T-helper 22 cell (primary cell): ENCODE results near the gene PKN1.

Experiments used
- DNase-seq: peaks from one replicate; pipeline ENCODE4 v3.0.0-alpha.2; 2020; ENCODE audit warnings: low read depth

Gene PKN1

DNA sequence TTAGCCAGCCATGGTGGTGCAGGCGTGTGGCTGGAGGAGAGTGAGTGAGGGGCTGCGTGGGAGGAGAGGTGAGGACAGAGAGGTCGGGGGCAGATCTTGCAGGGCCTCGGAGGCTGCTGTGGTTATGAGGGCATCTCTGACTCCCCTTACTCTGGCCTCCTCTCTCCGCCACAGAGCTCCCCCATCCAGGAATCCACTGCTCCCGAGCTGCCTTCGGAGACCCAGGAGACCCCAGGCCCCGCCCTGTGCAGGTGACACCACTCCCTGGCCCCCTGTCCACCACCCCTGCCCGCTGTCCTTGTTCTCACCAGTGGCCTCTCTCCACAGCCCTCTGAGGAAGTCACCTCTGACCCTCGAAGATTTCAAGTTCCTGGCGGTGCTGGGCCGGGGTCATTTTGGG lies 34.3 kb downstream of the PKN1 start:
- DNase-seq = no peak

DNA sequence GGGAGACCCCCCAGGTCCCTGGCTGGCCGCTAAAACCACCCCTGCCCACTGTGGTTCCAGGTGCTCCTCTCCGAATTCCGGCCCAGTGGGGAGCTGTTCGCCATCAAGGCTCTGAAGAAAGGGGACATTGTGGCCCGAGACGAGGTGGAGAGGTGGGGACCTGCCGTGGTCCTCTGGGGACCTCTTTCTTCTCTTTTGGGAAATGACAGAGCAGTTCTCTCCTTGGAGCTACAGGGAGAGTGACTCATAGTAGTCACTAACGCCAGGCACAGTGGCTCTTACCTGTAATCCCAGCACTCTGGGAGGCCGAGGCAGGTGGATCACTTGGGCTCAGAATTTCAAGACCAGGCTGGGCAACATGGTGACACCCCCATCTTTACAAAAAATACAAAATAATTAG lies 34.7 kb downstream of the PKN1 start:
- no peak for DNase-seq

DNA sequence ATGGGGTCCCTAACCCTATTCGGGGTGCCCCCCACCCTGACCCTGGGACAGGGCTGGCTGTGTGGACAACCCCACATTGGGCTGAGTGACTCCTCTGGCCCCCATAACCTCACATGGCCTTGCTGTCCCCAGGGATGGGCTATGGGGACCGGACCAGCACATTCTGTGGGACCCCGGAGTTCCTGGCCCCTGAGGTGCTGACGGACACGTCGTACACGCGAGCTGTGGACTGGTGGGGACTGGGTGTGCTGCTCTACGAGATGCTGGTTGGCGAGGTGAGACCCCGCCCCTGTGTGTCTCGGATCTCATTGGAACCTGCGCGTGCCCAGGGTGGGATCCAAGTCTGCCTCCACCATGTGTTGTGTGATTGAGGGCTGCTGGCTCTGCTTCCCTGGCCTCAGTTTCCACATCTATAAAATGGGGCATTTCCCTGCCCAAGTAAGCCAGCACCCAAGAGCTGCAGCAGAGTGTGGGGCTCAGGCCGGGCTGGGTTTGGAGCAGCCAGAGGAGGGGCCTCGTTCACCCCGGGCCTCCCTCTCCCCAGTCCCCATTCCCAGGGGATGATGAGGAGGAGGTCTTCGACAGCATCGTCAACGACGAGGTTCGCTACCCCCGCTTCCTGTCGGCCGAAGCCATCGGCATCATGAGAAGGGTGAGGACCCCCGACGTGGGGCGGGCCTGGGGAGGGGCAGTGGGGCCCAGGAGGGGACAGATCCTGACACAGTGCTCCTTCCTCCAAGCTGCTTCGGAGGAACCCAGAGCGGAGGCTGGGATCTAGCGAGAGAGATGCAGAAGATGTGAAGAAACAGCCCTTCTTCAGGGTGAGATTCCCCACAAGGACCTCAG lies 37.1 kb downstream of the PKN1 start:
- no peak for DNase-seq

DNA sequence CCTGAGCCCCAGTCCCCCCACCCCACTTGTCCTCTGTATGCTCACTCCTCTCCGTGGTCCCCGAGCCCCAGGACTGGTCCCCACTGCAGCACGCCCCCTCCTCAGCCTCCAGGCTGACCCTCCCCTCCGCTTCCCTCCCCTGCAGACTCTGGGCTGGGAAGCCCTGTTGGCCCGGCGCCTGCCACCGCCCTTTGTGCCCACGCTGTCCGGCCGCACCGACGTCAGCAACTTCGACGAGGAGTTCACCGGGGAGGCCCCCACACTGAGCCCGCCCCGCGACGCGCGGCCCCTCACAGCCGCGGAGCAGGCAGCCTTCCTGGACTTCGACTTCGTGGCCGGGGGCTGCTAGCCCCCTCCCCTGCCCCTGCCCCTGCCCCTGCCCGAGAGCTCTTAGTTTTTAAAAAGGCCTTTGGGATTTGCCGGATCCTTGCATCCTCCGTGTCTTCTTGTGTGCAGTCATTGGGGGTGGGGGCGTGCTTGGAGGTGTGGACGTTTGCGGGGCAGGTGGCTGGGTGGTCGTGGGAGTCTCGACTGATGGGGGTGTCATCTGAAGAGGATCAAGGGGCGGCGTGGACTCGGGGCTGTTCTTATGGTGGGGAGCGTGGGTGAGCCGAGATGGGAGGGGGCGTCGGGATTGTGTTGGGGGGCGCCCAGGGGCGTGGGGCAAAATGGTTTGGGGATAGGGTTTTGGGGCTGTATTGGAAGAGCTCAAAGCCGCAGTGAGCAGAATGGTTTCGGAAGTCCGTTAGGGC lies 38.5 kb downstream of the PKN1 start:
- DNase-seq = no peak

DNA sequence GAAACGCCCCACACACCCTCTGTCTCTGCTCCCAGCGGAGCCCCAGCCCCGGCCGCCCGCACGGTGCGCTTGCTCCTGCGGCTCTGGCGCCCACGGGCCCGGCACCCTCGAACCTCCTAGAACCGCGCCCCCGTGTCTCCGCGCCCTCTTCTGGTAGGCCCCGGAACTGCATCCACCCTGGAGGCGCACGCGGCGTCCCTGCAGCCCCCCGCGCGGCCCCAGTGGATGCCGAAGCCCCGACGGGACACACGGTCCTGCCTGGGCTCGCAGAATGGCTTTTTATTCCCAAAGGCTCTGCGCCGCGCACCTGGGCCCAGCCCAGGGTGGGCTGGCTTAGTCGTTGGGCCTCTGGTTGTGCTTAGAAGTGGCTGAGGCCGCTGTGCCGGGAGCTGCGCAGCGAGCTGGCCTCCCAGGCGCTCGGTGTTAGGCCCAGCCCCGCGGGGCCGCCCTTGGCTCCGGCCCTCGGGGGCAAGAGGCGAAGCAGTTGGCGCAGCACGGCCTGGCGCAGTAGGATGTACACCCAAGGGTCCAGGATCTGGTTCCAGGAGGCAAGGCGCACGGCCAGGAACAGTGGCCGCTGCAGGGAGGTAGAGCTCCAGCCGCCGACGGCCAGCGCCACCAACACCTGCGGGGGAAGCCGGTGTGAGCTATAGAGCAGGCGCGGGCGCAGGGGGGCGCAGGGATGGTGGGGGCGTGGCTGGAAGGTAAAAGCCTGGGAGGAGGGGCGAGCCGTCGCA lies 39.3 kb downstream of the PKN1 start:
- DNase-seq = peak; percentile 48

DNA sequence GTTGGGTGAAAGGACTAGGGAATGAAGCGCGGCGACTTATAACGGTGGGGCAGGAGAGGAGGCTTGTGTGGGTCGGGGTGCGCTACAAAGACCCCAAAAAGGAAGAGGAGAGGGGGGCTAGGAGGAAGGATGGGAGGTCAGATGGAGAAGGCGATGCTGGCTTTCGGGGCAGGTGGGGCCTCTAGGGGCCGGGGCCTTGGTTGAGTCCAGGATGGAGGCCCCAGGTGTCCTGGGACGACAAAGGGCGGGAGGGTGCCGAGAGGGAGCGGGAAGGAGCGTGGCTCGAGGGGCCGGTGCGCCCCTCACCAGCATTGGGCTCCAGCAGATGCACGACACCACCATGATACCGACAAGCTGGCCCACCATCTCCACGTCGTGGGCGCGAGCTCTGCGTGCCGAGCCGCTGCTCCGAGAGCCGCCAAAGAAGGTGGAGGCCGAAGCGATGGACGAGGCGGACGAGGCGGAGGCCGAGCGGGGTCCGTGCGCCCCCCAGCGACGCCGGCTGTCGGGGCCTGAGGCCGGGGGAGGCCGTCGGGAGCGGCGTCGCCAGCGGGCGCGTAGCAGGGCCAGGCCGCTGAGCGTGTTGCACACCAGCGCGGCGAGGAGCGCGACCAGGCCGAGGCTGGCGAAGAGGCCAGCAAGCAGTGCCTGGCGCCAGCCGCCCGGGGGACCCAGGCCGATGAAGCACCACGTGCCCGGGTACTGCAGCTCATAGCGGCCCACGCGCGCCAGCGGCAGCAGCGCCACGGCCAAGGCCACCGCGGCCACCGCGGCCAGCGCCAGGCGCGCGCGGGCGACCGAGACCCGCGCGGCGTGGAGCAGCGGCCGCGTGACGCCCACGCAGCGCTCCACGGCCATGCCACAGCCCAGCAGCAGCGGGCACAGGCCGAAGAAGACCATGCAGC lies 40.2 kb downstream of the PKN1 start:
- DNase-seq = no peak

DNA sequence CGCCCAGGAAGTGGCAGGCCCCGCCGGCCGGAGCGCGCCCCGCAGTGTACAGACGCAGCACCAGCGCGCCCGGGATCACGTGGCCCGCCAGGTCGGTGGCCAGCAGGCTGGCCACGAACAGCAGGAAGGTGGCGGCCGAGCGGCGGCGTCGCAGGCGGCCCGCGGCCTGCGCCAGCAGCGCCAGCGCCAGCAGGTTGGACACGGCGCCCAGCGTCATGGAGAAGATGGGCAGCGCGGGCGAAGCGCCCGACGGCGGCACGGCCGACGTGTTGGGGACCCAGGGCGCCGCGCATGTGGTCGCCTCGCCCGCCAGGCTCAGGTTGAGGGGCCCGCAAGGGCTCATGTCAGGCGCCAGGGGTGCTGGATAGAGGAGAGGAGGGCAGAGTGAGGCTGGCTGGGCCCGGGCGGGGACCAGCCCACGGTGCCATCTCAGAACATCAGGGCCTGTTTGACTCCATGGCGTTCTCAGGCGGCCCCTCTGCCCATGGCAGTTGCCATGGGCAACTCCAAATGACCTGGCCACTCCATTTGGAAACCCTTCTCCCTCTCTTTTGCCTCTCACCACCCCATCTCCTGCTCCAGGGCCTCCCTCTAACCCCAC lies 41.0 kb downstream of the PKN1 start:
- no peak for DNase-seq

DNA sequence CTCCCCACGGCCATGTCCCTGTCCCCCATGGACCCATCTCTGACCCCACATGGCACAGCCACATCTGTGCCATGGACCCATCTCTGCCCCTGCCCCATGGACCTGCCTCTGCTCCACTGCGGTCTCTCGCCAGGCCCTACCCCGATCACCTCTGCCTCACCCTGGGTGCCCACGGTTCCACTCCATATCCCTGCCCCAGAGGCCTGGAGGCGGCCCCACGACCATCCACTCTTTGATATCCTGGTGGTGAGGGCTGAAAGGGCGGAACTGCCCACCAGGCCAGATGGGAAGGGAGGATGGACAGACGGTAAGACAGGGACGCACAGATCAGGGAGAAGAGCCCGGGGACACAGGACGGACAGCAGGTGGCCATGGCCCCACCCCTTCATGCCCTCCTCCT lies 41.7 kb downstream of the PKN1 start:
- no peak for DNase-seq

DNA sequence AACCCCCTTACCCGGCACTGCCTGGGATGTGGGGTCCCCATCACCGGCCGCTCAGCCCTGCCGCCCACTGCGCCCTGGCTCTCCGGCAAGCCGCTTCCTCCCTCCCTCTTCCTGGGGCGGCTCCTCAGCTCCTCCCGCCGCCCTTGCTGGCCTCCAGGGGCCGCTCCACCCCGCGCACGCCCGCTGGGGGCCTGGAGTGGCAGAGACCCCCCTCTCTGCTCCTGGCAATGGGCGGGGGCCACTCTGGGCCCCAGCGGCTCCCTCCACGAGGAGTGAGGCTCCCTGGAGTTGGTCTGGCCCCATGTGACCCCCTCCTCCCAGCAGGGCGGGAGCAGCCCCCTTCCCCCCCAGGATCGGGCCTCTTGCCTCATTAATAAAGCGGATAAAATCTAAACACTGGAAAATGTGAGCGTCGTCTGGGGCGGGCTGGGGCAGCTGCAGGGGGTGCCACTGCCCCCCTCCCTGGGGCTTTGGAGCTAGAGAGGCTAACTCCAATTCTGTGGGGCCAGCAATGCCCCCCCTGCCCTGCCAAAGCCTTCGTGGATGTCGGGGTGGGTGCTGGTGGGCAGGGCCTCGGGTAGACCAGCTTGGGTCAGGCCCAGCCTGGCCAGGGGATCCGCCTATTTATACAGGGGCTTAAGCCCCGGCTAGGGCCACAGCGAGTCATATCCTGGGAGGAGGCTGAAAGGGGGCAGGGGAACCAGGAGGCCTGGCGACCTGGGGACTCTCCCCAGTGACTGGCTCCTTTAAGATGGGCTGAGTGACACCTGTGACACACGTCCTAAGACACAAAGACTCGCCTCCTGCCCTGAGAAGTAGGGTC lies 42.4 kb downstream of the PKN1 start, which contains the start of gene PTGER1:
Gene PTGER1, minus strand, starts transcription at position 104 of the 823 bp plus-strand sequence. CDS start 1,034 bp downstream, outside the sequence.
- DNase-seq = no peak

DNA sequence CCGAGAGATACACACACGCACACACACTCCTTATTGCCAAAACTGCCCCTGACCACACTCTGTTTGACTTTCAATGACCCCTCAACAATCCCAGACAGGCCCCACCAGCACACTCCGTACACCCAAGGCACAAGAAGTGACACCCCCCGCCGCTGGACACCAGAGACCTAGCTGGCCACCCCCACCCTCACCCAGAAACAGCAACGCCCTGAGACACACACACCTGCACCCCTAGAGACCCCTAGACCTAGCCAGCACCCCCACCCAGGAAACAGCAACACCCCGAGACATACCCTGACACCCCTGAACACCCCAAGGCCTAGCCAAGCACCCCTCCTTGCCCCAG lies 43.2 kb downstream of the PKN1 start:
- no peak for DNase-seq

DNA sequence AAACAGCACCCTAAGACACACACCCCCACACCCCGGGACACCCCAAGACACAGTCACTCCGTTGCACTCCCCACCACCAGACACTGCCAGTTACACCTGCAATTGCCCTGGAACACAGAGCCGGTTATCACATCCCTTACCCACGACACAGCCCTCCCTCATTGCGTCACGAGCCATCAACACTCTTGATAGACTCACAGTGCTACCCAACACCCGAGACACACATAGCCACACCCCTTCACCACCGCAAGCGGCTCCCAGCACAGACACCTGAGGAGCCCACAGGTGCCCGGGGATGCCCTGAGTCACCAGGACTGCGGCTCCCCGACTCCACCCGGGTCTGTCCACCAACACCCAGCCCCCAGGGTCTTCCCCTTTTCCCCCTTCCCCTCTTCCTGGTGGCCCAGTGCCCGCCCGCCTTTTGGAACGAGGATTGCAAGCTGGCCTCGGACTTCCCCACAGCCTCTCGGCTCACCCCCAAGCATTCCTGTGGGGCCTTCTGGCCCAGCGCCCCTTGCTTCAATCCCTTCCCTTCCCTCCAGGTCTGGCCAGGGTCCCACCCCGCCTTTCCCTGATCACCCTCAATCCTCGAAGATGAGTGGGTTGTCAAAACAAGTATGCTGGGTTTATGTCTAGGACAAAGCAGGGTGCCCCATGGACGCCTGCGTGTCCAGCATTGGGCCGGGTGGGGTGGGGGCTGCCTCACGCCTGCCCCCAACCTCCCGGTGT lies 43.7 kb downstream of the PKN1 start:
- DNase-seq = no peak

DNA sequence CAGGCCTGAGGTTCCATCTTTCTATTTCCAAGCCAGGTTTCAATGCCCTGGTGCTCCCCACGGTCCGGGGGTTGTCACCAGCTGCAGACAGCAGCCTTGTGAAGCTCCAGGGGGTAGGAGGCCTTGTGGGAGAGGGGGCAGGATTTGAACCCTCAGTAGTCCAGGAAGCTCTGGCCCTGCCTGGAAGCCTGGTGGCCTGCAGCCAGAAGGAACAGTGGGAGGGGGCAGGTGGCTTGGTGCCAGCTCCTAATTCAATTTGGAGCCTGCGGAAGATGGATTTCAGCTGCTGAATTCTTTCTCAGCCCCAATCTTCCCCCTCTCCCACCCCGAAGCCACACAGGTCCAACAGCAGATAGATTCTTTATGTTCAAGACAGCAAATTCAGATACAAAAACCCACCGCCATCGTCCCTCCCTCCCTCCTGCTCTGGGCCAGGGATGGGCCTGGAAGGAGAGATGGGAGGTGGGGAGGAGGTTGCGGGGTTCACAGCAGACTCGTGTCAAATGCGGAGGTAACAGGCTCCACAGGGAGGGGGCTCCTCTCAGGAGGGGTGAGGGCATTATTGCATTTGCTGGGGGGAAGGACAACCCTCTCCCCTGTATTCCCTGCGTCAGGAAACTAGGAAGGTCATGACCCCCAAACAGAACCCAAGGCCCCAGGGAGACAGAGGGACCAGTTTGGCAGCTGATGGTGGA lies 44.5 kb downstream of the PKN1 start:
- no peak for DNase-seq

DNA sequence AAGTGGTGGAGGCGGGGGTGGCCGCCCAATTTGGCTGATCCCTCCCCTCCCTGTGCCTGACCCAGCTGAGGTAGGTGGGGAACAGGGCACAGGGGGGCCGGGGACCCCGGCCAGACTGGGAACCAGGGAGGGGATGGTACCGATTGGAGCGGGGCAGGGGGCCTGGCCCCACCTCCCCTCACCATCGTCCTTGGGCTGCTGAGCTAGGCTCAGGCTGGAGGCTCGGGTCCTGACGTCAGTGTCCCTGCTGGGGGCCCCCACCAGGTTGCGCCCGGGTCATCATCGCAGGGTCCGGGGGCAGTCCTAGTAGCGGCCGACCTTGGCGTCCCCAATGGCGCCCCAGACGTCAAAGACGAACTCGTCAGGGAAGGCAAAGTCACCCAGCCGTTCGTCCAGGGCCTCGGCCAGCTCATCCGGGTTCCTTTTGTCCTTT lies 45.0 kb downstream of the PKN1 start:
- no peak for DNase-seq

DNA sequence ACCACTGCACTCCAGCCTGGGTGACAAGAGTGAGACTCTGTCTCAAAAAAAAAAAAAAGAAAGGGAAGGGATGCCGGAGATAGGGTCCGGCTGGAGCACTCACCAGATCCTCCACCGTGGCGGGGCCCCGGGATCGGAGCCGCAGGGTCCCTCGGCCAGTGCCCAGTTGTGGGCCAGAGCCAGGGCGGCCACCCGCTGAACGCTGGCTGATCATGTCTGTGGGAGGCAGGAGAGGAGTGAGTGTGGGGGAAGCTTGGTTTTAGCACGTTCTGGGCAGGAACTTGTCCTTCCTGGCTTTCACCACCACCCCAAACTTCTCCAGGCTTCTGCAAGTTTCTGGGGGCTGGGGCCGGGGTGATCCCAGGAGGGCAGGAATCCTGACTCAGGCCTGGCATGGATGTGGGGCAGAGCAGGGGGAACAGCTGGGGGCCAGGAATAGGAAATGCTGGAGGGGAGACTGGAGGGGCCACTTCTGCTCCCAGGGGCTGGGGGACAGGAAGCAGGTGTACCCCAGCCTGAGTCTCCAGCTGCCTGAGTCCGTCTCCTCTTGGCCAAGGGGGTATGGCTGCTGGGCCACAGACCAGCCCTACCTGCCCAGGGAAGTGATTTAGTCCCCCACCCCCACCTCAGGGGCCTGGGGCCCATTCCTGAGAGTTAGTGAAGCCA lies 46.3 kb downstream of the PKN1 start:
- no peak for DNase-seq

DNA sequence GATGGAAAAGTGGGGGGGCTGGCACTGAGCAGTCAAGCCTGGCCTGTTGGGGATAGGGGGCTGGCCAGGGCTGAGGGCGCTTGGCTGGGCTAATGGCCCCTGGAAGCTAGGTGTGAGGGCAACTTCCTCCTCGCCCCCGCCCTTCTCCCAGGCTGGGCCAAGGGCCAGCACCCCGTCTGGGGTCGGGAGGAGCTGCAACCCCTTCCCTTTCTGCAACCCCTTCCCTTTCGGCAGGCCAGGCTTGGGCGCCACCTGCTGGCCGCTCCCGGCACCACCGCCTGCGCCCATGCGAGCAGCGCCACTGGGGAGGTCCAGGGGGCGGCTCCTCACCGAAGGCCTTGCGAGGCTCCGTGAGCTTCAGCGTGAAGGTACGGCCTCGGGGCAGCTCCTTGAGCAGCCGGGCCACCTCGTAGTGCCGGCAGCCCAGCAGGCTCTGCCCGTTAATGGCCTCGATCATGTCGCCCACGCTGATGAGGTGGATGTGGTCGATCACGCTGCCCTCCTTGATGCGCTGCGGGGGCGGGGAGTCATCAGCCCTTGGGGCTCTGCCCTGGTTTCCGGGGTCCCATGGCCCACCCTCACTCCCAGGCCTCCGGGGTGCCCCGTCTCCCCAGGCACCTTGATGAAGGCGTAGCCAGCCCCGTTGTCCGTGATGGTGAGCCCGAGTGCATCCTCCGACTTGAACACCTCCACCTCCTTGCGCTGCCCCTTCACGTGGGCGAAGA lies 47.0 kb downstream of the PKN1 start:
- DNase-seq = no peak

DNA sequence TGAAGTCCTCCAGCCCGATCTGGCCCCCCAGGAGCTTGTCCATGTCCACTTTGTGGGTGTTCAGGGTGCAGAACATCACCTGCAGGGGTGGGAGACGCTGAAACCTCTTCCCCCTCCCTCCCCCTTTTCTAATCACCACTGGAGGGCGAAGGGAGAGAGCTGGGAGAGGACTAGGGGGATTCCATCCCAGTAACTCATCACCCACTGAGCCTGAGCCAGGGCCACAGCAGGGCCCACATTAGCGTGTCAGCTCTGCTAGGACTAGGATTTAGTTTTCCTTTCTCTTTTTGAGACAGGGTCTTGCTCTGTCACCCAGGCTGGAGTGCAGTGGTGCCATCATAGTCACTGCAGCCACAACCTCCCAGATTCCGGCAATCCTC lies 47.6 kb downstream of the PKN1 start:
- DNase-seq = no peak

DNA sequence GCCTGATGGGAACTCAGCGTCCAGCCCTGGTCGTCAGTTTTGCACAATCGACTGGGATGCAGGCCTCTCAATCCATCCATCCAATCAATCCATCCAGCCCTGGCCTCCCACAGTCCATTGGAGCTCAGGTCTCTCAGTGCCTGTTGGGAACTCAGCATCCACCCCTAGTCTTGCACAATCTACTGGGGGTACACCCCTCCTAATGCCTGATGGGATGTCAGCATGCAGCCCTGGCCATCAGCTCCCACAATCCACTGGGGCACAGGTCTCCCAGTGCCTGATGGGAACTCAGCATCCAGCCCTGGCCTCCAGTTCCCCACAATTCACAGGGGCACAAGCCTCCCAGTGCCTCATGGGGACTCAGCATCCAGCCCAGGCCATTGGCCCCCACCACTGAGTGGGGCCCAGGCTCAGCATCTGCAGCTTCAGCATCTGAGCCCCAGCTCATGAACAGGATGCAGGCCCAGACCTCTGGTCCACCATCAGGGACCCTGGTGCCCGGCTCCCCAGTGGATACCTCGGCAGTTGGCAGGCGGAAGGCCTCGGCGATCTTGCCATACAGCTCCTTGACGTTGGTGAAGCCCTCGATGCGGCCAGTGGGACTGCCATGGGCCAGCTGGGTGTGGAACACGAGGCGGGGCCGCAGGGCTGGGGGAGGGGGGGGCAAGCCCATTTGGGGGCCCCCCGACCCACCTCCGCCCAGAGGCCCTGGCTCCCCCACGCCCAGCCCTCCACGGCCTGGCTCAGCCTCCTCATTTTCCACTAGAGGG lies 49.3 kb downstream of the PKN1 start:
- no peak for DNase-seq
